ENCODE data around the gene RAD51AP1.

DNA sequence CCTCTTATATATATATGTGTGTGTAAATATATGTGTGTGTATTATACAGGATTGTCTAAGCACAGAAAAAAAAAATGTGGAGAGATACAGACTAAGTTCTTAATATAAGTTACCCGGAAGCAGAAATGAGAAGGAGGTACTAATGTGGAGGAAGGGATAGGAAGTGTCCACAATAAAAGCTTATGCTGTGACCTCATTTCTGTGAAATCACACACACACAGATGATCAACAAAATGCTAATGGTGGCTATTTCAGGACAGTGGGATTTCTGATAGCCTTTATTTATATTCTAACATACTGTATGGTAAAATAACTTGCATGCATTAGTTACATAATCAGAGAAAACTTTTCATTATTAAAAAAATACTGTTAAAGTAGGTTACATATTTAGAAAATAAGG lies 8.5 kb upstream of the RAD51AP1 start:
- TF ChIP-seq USF2 (IDR thresholded peaks at IDR 0.05) (no peak), MAFK (IDR thresholded peaks at IDR 0.05; ENCODE audit: partially characterized antibody) (no peak), POLR2A (IDR thresholded peaks at IDR 0.05; ENCODE audit: low read length) (no peak)

Measured in A549 (cell line).